ENCODE data around the gene CC2D1A.

DNA sequence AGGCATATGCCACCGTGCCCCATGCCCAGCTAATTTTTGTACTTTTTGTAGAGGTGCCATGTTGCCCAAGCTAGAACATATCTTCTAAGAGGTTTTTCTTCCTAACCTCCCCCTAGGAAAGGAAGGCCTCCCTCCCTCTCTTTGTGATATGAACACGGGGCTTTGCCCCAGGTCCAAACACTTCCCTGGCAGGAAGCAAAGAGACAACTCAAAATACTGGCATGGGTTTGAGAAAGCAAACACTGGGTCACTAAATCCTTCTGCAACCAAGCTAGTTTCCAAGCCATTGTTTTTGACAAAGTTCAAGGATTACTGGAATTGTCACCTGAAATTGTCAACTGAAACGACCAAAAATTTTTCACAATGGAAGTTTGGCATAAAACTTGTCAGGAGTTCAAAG, 8.8 kb downstream of the CC2D1A start:
- TF ChIP-seq, protein P1, sequence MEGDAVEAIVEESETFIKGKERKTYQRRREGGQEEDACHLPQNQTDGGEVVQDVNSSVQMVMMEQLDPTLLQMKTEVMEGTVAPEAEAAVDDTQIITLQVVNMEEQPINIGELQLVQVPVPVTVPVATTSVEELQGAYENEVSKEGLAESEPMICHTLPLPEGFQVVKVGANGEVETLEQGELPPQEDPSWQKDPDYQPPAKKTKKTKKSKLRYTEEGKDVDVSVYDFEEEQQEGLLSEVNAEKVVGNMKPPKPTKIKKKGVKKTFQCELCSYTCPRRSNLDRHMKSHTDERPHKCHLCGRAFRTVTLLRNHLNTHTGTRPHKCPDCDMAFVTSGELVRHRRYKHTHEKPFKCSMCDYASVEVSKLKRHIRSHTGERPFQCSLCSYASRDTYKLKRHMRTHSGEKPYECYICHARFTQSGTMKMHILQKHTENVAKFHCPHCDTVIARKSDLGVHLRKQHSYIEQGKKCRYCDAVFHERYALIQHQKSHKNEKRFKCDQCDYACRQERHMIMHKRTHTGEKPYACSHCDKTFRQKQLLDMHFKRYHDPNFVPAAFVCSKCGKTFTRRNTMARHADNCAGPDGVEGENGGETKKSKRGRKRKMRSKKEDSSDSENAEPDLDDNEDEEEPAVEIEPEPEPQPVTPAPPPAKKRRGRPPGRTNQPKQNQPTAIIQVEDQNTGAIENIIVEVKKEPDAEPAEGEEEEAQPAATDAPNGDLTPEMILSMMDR (IDR thresholded peaks at IDR 0.05 in 8 of 11, conservative IDR thresholded peaks at IDR 0.05 in 3 of 11) = no peak
- TF ChIP-seq POLR2AphosphoS5 (IDR thresholded peaks at IDR 0.05) (no peak), POLR2A (IDR thresholded peaks at IDR 0.05) (no peak)

Data from spleen (tissue), 7 donors.